ENCODE measurements around the gene FADS6. TPM values are rescaled to one million over a fixed set of nuclear protein-coding genes. Genes with fewer than 3 reads are reported as not detected.

FADS6 gene
- total RNA-seq, 1 experiment from 2014 or later = not detected

- Histone ChIP-seq H3K27me3 (ENCODE audit: control insufficient read depth, insufficient read depth, low read length) (peaks cover 6% of the 10 kb centered on the region; the same call in 1 of the 2 replicates), H3K27ac (ENCODE audit: low read length) (no peak overlapping the region), H3K36me3 (ENCODE audit: control insufficient read depth, insufficient read depth, low read length) (no peaks in the 10 kb centered on the region), H3K9me3 (ENCODE audit: control insufficient read depth, insufficient read depth, low read depth, low read length) (no peaks in the 10 kb centered on the region), H3K4me3 (ENCODE audit: low read depth in 2 of 2, low read length in 2 of 2) (no peak overlapping the region), H3K4me1 (ENCODE audit: control insufficient read depth, insufficient read depth, low read length) (no peaks in the 10 kb centered on the region)
- POLR2A ChIA-PET = interaction anchor here (0.5 kb wide), 1 partner anchor 113 kb away, joined by 8 read pairs; the partner anchor contains the start of gene RAB37
- no TSS peak for BruUV-seq (replicated peaks)
- ATAC-seq (no peak), DNase-seq (ENCODE audit: low read depth, low spot score) (no peak)
- CTCF ChIA-PET = no interaction called here
- intact Hi-C loops (cut with micrococcal nuclease; ENCODE audit: unreplicated experiment) (no loop called here), in situ Hi-C loops (cut with HindIII; ENCODE audit: low pct_unique_long_range_greater_than_20kb, low sequenced_read_pairs) (no loop called here)
- no peak for TF ChIP-seq TCF7L2 (IDR thresholded peaks at IDR 0.05; ENCODE audit: low read depth, low read length)
- TF ChIP-seq POLR2AphosphoS5 (IDR thresholded peaks at IDR 0.05; ENCODE audit: low read depth, low read length) = no peak
- TF ChIP-seq CTCF (IDR thresholded peaks at IDR 0.05) = no peak; the same call in 1 of the 2 replicates
- TF ChIP-seq SIN3A (IDR thresholded peaks at IDR 0.05; ENCODE audit: borderline replicate concordance, insufficient read depth, low read depth, low read length) = no peak
- TF ChIP-seq REST (IDR thresholded peaks at IDR 0.05; ENCODE audit: insufficient read depth in 1 of 2, low read depth in 2 of 2, low read length in 1 of 2) = no peak
These were observed 43.1 kb downstream of the FADS6 start for GRCh38 chr17:74850310-74850709.

GRCh38 chr17:74848656-74849399, 44.6 kb downstream of the FADS6 start:
- TF ChIP-seq CTCF (IDR thresholded peaks at IDR 0.05) (no peak), REST (IDR thresholded peaks at IDR 0.05; ENCODE audit: insufficient read depth in 1 of 2, low read depth in 2 of 2, low read length in 1 of 2) (no peak), TCF7L2 (IDR thresholded peaks at IDR 0.05; ENCODE audit: low read depth, low read length) (no peak), POLR2AphosphoS5 (IDR thresholded peaks at IDR 0.05; ENCODE audit: low read depth, low read length) (no peak), SIN3A (IDR thresholded peaks at IDR 0.05; ENCODE audit: borderline replicate concordance, insufficient read depth, low read depth, low read length) (no peak)
- intact Hi-C loops (cut with micrococcal nuclease; ENCODE audit: unreplicated experiment) (no loop called here), in situ Hi-C loops (cut with HindIII; ENCODE audit: low pct_unique_long_range_greater_than_20kb, low sequenced_read_pairs) (no loop called here)
- no TSS peak for BruUV-seq (replicated peaks)
- H3K36me3 ChIP-seq (ENCODE audit: control insufficient read depth, insufficient read depth, low read length) = no peaks in the 10 kb centered on the region
- H3K9me3 ChIP-seq (ENCODE audit: control insufficient read depth, insufficient read depth, low read depth, low read length) = no peaks in the 10 kb centered on the region
- no peak overlapping the region for H3K27ac ChIP-seq (ENCODE audit: low read length)
- ATAC-seq (no peak), DNase-seq (ENCODE audit: low read depth, low spot score) (no peak)
- H3K27me3 ChIP-seq (ENCODE audit: control insufficient read depth, insufficient read depth, low read length) = peaks cover 4% of the 10 kb centered on the region; the same call in 1 of the 2 replicates
- H3K4me1 ChIP-seq (ENCODE audit: control insufficient read depth, insufficient read depth, low read length) = no peaks in the 10 kb centered on the region
- ChIA-PET POLR2A (no interaction called here), CTCF (no interaction called here)
- no peak overlapping the region for H3K4me3 ChIP-seq (ENCODE audit: low read depth in 2 of 2, low read length in 2 of 2)

Measured in Panc1 (cell line).